RWPE1 (cell line): Measurements from ENCODE around the gene SOX5.

ENCODE experiments used
- CTCF ChIA-PET: fragments of 350-600 bp; sonication (Branson Sonifier 250); formaldehyde crosslinking; extraction: SDS; loops from one replicate; lab custom pipeline; 2021; lab: Yijun Ruan, JAX
- POLR2A ChIA-PET: fragments of 400-600 bp; formaldehyde crosslinking; extraction: SDS; loops from one replicate; lab custom pipeline; 2020; ENCODE audit warnings: antibody characterized with exemption; ENCODE audit not compliant: low non-redundant PET; lab: Yijun Ruan, JAX
- DNase-seq: peaks from one replicate; pipeline ENCODE4 v3.0.0; 2012; ENCODE audit warnings: low spot score
- H3K27ac ChIP-seq: fragments of 450-650 bp; 2 replicates; pipeline ENCODE4 v1.5.1; 2017
- TF ChIP-seq, protein P1 (sequence below): fragments of 450-650 bp; conservative IDR thresholded peaks from 2 replicates; pipeline ENCODE4 v1.5.1; 2017; ENCODE audit warnings: low read depth, mild to moderate bottlenecking

SOX5 gene

DNA sequence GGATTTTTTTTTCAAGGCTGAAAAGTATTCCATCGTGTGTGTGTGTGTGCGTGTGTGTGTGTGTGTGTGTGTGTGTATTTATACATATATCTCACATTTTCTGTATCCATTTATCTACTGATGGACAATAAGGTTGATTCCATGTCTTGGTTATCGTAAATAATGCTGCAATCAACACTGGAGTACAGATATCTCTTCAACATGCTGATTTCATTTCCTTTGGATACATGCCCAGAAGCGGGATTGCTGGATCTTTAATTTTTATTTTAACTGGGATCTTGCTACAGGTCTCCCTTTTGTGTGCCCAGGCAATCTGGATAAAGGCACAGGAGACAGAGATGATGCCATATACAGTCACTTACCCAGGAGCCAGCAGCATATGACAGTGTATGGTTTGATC, 338.1 kb downstream of the SOX5 start:
- POLR2A ChIA-PET, result no interaction called here
- H3K27ac ChIP-seq, result no peak overlapping the region
- CTCF ChIA-PET, result no interaction called here
- no peak for DNase-seq
- TF ChIP-seq, protein P1, sequence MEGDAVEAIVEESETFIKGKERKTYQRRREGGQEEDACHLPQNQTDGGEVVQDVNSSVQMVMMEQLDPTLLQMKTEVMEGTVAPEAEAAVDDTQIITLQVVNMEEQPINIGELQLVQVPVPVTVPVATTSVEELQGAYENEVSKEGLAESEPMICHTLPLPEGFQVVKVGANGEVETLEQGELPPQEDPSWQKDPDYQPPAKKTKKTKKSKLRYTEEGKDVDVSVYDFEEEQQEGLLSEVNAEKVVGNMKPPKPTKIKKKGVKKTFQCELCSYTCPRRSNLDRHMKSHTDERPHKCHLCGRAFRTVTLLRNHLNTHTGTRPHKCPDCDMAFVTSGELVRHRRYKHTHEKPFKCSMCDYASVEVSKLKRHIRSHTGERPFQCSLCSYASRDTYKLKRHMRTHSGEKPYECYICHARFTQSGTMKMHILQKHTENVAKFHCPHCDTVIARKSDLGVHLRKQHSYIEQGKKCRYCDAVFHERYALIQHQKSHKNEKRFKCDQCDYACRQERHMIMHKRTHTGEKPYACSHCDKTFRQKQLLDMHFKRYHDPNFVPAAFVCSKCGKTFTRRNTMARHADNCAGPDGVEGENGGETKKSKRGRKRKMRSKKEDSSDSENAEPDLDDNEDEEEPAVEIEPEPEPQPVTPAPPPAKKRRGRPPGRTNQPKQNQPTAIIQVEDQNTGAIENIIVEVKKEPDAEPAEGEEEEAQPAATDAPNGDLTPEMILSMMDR, result no peak

DNA sequence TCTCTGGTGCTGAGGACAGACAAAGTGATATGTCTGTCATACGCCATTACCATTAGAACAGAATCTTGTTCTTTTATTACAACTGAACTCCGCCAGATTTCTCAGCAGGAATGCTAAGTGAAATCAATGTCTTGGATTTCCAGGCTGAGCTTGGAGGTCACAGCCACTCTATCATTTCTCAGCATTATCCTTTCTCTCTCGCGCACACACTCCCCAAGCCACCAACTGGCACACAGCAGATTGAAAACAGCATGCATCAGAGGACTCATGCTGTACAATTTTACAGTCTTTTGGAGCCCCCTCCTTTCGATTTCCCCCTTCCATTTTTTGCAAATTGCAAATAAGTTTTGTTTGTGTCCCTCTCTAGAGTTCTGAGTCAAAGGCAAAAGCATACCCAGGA, 348.6 kb downstream of the SOX5 start:
- TF ChIP-seq, protein P1, result no peak
- no peak overlapping the region for H3K27ac ChIP-seq
- no peak for DNase-seq
- CTCF ChIA-PET, result interaction anchor here (0.8 kb wide), 1 partner anchor 1086 kb away, joined by 4 read pairs; no protein-coding TSS in a partner anchor
- POLR2A ChIA-PET, result no interaction called here

DNA sequence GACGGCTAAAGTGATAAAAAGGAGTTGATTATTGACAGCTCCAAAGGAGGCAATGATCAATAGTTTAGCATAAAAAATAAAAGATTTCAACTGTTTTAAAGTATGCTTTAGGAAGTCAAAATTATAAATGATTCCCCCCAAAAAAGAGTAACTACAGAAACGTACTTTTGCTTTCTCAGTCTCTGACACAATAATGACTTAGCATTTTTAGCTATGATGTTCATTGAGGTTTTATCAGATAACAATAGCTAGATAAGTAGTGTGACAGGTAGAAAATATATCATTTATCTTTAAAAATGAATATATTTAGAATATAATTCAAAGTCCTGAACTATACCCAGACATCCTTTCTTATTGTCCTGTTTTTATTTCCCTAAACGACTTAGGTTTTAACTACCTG, 352.9 kb downstream of the SOX5 start:
- no peak for DNase-seq
- no peak overlapping the region for H3K27ac ChIP-seq
- POLR2A ChIA-PET, result no interaction called here
- TF ChIP-seq, protein P1, result no peak
- CTCF ChIA-PET, result no interaction called here

DNA sequence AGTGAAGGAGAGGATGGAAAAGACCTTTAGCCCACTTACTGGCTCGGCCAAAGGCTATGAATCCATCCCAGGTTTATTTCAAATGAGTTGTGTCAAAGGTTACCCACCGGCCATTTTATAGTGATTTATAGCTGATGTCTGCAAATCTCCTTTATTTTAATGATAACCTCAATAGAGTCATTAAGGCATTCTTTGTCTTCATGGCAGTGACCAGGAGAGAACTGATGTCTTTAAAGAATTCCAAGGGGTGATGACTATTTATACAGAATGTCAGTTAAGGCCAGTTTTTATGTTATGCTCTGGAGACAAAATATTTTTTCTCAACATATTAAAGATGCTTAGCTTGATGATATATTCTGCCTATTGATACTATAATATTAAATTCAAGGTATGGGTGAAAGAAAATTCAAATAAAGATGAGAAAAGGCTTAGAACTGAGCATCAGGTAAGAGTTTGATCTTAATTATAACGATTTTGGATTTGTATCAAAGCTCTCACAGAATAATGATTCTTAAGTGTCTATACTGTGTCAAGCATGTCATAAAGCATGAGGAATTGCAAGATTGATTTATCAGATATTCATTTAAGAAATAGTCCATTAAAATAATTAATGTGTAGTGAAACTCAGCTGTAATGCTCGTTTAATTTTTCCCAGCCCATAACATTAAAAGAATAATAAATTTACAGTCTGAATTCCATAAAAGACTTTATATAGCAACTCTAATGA, 361.5 kb downstream of the SOX5 start:
- ChIA-PET POLR2A (no interaction called here), CTCF (no interaction called here)
- TF ChIP-seq, protein P1, result no peak
- no peak for DNase-seq
- H3K27ac ChIP-seq, result no peak overlapping the region

DNA sequence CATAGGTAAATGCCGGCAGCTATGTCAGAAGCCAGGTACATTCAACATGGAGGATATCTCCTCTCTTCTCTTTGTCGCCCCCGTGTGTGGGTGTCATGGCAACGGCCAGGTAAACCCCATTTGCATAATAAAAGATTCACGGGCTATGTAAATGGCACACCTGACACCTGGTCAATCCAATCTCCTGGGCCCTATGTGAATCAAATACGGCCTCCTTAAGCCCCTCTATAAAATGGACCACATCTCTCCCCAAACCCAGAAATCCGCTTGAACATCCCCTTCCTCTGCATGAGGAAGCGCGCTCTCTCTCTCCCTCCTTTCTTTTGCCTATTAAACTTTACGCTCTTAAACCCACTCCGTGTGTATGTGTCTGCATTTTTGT, 363.7 kb downstream of the SOX5 start:
- ChIA-PET POLR2A (no interaction called here), CTCF (no interaction called here)
- TF ChIP-seq, protein P1, result no peak
- DNase-seq, result no peak
- no peak overlapping the region for H3K27ac ChIP-seq

DNA sequence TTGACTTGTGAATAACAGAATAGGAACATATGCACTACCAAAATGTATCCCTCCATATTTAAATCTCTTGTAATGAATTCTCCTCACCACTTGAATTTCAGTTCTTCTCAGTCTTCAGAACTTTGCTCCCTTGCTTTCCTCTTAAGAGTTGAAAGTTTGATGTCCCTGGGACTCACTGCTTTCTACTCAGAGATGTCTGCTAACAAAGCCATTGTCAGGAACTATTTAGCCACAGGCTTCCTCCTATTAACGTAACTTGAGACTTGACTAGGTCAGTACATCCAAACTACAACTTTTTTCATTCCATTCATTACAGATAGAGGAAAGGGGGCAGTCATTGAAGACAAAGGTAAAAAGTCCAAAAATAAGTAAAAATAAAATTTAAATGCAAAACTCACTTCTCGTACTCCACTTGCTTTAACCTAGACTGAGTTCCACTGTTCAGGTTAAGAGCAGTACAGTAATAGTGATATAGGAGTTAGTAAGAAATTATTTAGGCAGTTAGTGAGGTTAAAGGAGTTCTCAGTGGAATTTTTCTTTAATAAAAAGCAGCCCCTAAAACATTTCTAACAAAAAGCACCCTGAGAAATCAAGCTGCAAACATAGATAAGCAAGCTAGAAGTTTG, 364.2 kb downstream of the SOX5 start:
- no peak overlapping the region for H3K27ac ChIP-seq
- TF ChIP-seq, protein P1, result no peak
- no peak for DNase-seq
- ChIA-PET POLR2A (no interaction called here), CTCF (no interaction called here)
